ENCODE data around the gene TRAPPC1. TPM values are rescaled to one million over a fixed set of nuclear protein-coding genes. Genes with fewer than 3 reads are reported as not detected.
"Not testable (repeated sequence)": the region's sequence is repeated elsewhere in the genome, so short reads cannot be mapped to it uniquely, and the experiment has no call there.

Gene TRAPPC1
- total RNA-seq, 1 donor from 2014 or later, result 145 TPM

DNA sequence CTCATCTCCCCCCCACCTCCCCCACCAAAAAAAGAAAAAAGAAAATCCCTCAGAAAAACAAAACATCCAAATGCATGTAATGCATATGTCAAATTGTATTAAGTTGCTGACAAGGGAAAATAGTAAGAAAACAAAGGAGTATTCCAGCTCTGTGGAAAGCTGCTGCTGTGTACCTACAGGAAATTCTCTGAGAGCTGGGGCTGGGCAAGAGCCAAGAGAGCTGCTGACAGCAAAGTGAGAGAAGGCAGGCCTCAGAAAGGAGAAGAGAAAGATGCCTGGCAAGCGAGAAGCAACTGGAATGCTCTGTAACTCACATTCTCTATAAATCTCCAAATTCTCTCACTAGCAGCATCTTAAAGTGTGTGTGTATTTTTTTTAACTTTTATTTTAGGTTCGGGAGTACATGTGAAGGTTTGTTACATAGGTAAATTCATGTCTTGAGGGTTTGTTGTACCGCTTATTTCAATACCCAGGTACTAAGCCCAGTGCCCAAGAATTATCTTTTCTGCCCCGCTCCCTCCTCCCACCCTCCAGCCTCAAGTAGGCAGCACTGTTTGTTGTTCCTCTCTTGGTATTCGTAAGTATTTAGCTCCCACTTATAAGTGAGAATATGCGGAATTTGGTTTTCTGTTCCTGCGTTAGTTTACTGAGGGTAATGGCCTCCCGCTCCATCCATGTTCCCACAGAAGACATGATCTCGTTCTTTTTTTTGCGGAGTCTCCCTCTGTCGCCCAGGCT is 24.7 kb upstream of the TRAPPC1 start:
- Mint-ChIP-seq H3K36me3 (no peaks in the 10 kb centered on the region), H3K9me3 (no peaks in the 10 kb centered on the region), H3K4me3 (no peak overlapping the region), H3K27ac (no peak overlapping the region), H3K27me3 (peaks cover 9% of the 10 kb centered on the region), H3K4me1 (ENCODE audit: unreplicated experiment) (peaks cover 4% of the 10 kb centered on the region)
- no peak for DNase-seq (ENCODE audit: extremely low spot score, unreplicated experiment)
- TF ChIP-seq, protein P1, sequence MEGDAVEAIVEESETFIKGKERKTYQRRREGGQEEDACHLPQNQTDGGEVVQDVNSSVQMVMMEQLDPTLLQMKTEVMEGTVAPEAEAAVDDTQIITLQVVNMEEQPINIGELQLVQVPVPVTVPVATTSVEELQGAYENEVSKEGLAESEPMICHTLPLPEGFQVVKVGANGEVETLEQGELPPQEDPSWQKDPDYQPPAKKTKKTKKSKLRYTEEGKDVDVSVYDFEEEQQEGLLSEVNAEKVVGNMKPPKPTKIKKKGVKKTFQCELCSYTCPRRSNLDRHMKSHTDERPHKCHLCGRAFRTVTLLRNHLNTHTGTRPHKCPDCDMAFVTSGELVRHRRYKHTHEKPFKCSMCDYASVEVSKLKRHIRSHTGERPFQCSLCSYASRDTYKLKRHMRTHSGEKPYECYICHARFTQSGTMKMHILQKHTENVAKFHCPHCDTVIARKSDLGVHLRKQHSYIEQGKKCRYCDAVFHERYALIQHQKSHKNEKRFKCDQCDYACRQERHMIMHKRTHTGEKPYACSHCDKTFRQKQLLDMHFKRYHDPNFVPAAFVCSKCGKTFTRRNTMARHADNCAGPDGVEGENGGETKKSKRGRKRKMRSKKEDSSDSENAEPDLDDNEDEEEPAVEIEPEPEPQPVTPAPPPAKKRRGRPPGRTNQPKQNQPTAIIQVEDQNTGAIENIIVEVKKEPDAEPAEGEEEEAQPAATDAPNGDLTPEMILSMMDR (conservative IDR thresholded peaks at IDR 0.05), result no peak

DNA sequence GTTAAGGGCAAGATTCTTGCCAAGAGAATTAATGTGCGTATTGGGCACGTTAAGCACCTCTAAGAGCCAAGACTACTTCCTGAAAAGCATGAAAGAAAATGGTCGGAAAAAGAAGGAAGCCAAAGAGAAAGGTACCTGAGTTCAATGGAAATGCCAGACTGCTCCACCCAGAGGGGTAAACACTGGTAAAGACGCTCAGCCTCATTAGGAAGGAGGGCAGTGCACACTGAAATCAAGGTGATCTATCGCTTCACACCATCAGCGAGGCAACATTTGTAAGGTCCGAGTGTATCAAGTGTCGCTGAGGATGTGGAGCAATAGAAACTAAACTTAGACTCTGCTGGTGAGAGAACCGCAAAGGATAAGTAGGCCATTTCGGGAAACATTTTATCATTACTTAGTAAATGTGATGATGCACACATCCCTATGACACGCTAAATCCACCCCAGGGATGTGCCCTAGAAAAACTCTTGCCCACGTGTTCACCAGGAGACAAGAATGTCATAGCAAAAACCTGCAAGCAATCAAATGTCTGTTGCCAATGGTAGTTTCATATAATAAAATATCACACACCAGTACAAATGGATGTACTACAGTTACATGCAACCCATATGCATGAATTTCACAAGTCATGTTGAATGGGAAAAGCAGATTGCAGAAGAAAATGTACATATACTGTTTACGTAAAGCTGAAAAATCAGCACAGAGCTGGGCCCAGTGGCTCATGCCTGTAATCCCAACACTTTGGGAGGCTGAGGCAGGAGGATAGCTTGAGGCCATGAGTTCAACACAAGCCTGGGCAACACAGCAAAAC is 23.9 kb upstream of the TRAPPC1 start:
- TF ChIP-seq, protein P1 (conservative IDR thresholded peaks at IDR 0.05), result no peak
- H3K9me3 Mint-ChIP-seq, result no peaks in the 10 kb centered on the region
- H3K36me3 Mint-ChIP-seq, result peaks cover under 1% of the 10 kb centered on the region
- H3K27me3 Mint-ChIP-seq, result peaks cover 3% of the 10 kb centered on the region
- H3K4me1 Mint-ChIP-seq (ENCODE audit: unreplicated experiment), result peaks cover 4% of the 10 kb centered on the region
- H3K27ac Mint-ChIP-seq, result no peak overlapping the region
- no peak for DNase-seq (ENCODE audit: extremely low spot score, unreplicated experiment)
- H3K4me3 Mint-ChIP-seq, result no peak overlapping the region

- peaks cover 19% of the 10 kb centered on the region for H3K36me3 Mint-ChIP-seq
- H3K4me1 Mint-ChIP-seq (ENCODE audit: unreplicated experiment); H3K27ac Mint-ChIP-seq; DNase-seq (ENCODE audit: extremely low spot score, unreplicated experiment); H3K9me3 Mint-ChIP-seq; H3K4me3 Mint-ChIP-seq; H3K27me3 Mint-ChIP-seq: not testable (repeated sequence)
These were observed 21.5 kb upstream of the TRAPPC1 start for GRCh38 chr17:7953266-7953665.

- TF ChIP-seq, protein P1 (conservative IDR thresholded peaks at IDR 0.05), result no peak
- peaks cover 4% of the 10 kb centered on the region for H3K4me1 Mint-ChIP-seq (ENCODE audit: unreplicated experiment)
- no peak overlapping the region for H3K27ac Mint-ChIP-seq
- no peaks in the 10 kb centered on the region for H3K27me3 Mint-ChIP-seq
- H3K4me3 Mint-ChIP-seq, result no peak overlapping the region
- H3K36me3 Mint-ChIP-seq, result peaks cover 26% of the 10 kb centered on the region
- H3K9me3 Mint-ChIP-seq, result no peaks in the 10 kb centered on the region
- DNase-seq (ENCODE audit: extremely low spot score, unreplicated experiment), result no peak
These were observed 19.5 kb upstream of the TRAPPC1 start for GRCh38 chr17:7951143-7951792.

DNA sequence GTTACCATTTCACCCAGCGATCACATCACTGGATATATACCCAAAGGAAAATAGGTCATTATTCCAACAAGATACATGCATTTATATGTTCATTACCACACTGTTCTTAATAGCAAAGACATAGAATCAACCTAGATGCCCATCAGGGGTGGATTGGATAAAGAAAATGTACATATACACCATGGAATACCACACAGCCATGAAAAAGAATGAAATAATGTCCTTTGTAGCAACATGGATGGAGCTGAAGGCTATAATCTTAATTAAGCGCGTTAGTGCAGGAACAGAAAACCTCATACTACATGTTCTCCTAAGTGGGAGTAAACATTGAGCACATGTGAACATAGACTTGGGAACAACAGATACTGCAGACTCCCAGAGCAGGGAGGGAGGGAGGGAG is 18.8 kb upstream of the TRAPPC1 start:
- Mint-ChIP-seq H3K4me1 (ENCODE audit: unreplicated experiment) (peaks cover 4% of the 10 kb centered on the region), H3K4me3 (no peak overlapping the region), H3K36me3 (peaks cover 30% of the 10 kb centered on the region), H3K27me3 (no peaks in the 10 kb centered on the region), H3K27ac (no peak overlapping the region), H3K9me3 (no peaks in the 10 kb centered on the region)
- TF ChIP-seq, protein P1 (conservative IDR thresholded peaks at IDR 0.05), result no peak
- no peak for DNase-seq (ENCODE audit: extremely low spot score, unreplicated experiment)
